HL-60 (cell line): ENCODE data around the gene CNIH3.

Source experiments
- DNase-seq, 2 experiments: peaks; one replicate each; pipeline ENCODE4 v3.0.0-alpha.2; 2010 to 2020; ENCODE audit warnings: low read depth in 1 of 2, low spot score in 1 of 2
- H3K27ac ChIP-seq: fragments of 250-450 bp; sonication (Bioruptor Pico); replicated peaks from 2 replicates; pipeline ENCODE4 v1.5.1; 2020; ENCODE audit warnings: mild to moderate bottlenecking, moderate library complexity
- H3K27me3 ChIP-seq: fragments of 250-450 bp; sonication (Bioruptor Pico); 2 replicates; pipeline ENCODE4 v1.5.1; 2021; ENCODE audit warnings: mild to moderate bottlenecking, moderate library complexity; ENCODE audit not compliant: insufficient read depth, poor library complexity, severe bottlenecking
- H3K4me3 ChIP-seq: replicated peaks from 2 replicates; pipeline ENCODE4 v1.5.1; 2011; ENCODE audit warnings: mild to moderate bottlenecking, control low read depth, low read length; ENCODE audit not compliant: insufficient read depth
- GABPA ChIP-seq: IDR thresholded peaks from 2 replicates; pipeline ENCODE4 v1.6.1; 2012; ENCODE audit warnings: low read depth
- POLR2AphosphoS5 ChIP-seq: IDR thresholded peaks from 2 replicates; pipeline ENCODE4 v1.6.1; 2012; ENCODE audit warnings: low read depth
- SPI1 ChIP-seq: IDR thresholded peaks from 2 replicates; pipeline ENCODE4 v1.6.1; 2012; ENCODE audit warnings: low read depth, mild to moderate bottlenecking, borderline replicate concordance
- TF ChIP-seq, protein P1 (sequence below): IDR thresholded peaks from one replicate; pipeline ENCODE4 v1.5.1; 2011; ENCODE audit warnings: low read length, control low read depth, inconsistent platforms; ENCODE audit not compliant: insufficient read depth
- TF ChIP-seq, protein P2 (sequence below): IDR thresholded peaks from 2 replicates; pipeline ENCODE4 v1.6.1; 2012; ENCODE audit warnings: low read depth; ENCODE audit not compliant: insufficient replicate concordance

CNIH3 gene

GRCh38 chr1:224694969-224695368, 78.9 kb downstream of the CNIH3 start:
- no peak for DNase-seq
- Histone ChIP-seq H3K27me3 (no peaks in the 10 kb centered on the region), H3K4me3 (no peak overlapping the region), H3K27ac (no peak overlapping the region)
- TF ChIP-seq POLR2AphosphoS5 = no peak

GRCh38 chr1:224696021-224696420, 79.9 kb downstream of the CNIH3 start:
- no peak for DNase-seq
- H3K27ac ChIP-seq = no peak overlapping the region
- no peaks in the 10 kb centered on the region for H3K27me3 ChIP-seq
- TF ChIP-seq, protein P1, sequence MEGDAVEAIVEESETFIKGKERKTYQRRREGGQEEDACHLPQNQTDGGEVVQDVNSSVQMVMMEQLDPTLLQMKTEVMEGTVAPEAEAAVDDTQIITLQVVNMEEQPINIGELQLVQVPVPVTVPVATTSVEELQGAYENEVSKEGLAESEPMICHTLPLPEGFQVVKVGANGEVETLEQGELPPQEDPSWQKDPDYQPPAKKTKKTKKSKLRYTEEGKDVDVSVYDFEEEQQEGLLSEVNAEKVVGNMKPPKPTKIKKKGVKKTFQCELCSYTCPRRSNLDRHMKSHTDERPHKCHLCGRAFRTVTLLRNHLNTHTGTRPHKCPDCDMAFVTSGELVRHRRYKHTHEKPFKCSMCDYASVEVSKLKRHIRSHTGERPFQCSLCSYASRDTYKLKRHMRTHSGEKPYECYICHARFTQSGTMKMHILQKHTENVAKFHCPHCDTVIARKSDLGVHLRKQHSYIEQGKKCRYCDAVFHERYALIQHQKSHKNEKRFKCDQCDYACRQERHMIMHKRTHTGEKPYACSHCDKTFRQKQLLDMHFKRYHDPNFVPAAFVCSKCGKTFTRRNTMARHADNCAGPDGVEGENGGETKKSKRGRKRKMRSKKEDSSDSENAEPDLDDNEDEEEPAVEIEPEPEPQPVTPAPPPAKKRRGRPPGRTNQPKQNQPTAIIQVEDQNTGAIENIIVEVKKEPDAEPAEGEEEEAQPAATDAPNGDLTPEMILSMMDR = no peak
- TF ChIP-seq POLR2AphosphoS5 = no peak
- TF ChIP-seq SPI1 = no peak
- TF ChIP-seq, protein P2, sequence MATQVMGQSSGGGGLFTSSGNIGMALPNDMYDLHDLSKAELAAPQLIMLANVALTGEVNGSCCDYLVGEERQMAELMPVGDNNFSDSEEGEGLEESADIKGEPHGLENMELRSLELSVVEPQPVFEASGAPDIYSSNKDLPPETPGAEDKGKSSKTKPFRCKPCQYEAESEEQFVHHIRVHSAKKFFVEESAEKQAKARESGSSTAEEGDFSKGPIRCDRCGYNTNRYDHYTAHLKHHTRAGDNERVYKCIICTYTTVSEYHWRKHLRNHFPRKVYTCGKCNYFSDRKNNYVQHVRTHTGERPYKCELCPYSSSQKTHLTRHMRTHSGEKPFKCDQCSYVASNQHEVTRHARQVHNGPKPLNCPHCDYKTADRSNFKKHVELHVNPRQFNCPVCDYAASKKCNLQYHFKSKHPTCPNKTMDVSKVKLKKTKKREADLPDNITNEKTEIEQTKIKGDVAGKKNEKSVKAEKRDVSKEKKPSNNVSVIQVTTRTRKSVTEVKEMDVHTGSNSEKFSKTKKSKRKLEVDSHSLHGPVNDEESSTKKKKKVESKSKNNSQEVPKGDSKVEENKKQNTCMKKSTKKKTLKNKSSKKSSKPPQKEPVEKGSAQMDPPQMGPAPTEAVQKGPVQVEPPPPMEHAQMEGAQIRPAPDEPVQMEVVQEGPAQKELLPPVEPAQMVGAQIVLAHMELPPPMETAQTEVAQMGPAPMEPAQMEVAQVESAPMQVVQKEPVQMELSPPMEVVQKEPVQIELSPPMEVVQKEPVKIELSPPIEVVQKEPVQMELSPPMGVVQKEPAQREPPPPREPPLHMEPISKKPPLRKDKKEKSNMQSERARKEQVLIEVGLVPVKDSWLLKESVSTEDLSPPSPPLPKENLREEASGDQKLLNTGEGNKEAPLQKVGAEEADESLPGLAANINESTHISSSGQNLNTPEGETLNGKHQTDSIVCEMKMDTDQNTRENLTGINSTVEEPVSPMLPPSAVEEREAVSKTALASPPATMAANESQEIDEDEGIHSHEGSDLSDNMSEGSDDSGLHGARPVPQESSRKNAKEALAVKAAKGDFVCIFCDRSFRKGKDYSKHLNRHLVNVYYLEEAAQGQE = no peak
- no peak for TF ChIP-seq GABPA
- no peak overlapping the region for H3K4me3 ChIP-seq

- Histone ChIP-seq H3K27ac (no peak overlapping the region), H3K27me3 (no peaks in the 10 kb centered on the region), H3K4me3 (no peak overlapping the region)
- DNase-seq = no peak
- TF ChIP-seq GABPA (no peak), SPI1 (no peak), POLR2AphosphoS5 (no peak)
- TF ChIP-seq, protein P1 = no peak
- TF ChIP-seq, protein P2 = no peak
Measured at GRCh38 chr1:224696891-224697765, 81.0 kb downstream of the CNIH3 start.

- Histone ChIP-seq H3K4me3 (no peak overlapping the region), H3K27me3 (no peaks in the 10 kb centered on the region), H3K27ac (no peak overlapping the region)
- DNase-seq = no peak
- TF ChIP-seq POLR2AphosphoS5 (no peak), SPI1 (no peak)
- TF ChIP-seq, protein P1 = no peak
Measured at GRCh38 chr1:224698015-224698451, 81.9 kb downstream of the CNIH3 start.
